ENCODE measurements around the gene KCNN3. TPM values are rescaled to one million over a fixed set of nuclear protein-coding genes. Genes with fewer than 3 reads are reported as not detected.

KCNN3 gene
- total RNA-seq, 1 donor from 2014 or later, result 0.04 TPM

- no peak for TF ChIP-seq CTCF (IDR thresholded peaks at IDR 0.05; ENCODE audit: insufficient read depth, low read length, poor library complexity, severe bottlenecking)
- Histone ChIP-seq H3K36me3 (ENCODE audit: control insufficient read depth, insufficient read depth, low read length) (no peaks in the 10 kb centered on the region), H3K4me3 (ENCODE audit: low read depth, low read length) (no peak overlapping the region), H3K27me3 (ENCODE audit: control insufficient read depth, insufficient read depth, low read length) (peaks cover 12% of the 10 kb centered on the region)
- no peak for DNase-seq (ENCODE audit: low read depth)
These were observed 26.7 kb upstream of the KCNN3 start for GRCh38 chr1:154896771-154897286.

GRCh38 chr1:154895798-154896197, 25.7 kb upstream of the KCNN3 start:
- H3K4me3 ChIP-seq (ENCODE audit: low read depth, low read length), result no peak overlapping the region
- peaks cover 12% of the 10 kb centered on the region for H3K27me3 ChIP-seq (ENCODE audit: control insufficient read depth, insufficient read depth, low read length)
- TF ChIP-seq CTCF (IDR thresholded peaks at IDR 0.05; ENCODE audit: insufficient read depth, low read length, poor library complexity, severe bottlenecking), result no peak
- no peaks in the 10 kb centered on the region for H3K36me3 ChIP-seq (ENCODE audit: control insufficient read depth, insufficient read depth, low read length)
- DNase-seq (ENCODE audit: low read depth), result no peak

GRCh38 chr1:154891452-154891851, 21.4 kb upstream of the KCNN3 start:
- DNase-seq (ENCODE audit: low read depth), result no peak
- Histone ChIP-seq H3K36me3 (ENCODE audit: control insufficient read depth, insufficient read depth, low read length) (no peaks in the 10 kb centered on the region), H3K4me3 (ENCODE audit: low read depth, low read length) (no peak overlapping the region), H3K27me3 (ENCODE audit: control insufficient read depth, insufficient read depth, low read length) (no peaks in the 10 kb centered on the region)
- TF ChIP-seq CTCF (IDR thresholded peaks at IDR 0.05; ENCODE audit: insufficient read depth, low read length, poor library complexity, severe bottlenecking), result no peak

- no peak for TF ChIP-seq CTCF (IDR thresholded peaks at IDR 0.05; ENCODE audit: insufficient read depth, low read length, poor library complexity, severe bottlenecking)
- peaks cover 2% of the 10 kb centered on the region for H3K27me3 ChIP-seq (ENCODE audit: control insufficient read depth, insufficient read depth, low read length)
- H3K4me3 ChIP-seq (ENCODE audit: low read depth, low read length), result no peak overlapping the region
- no peaks in the 10 kb centered on the region for H3K36me3 ChIP-seq (ENCODE audit: control insufficient read depth, insufficient read depth, low read length)
- DNase-seq (ENCODE audit: low read depth), result no peak
These were observed 18.7 kb upstream of the KCNN3 start for GRCh38 chr1:154888757-154889156.

- no peak overlapping the region for H3K4me3 ChIP-seq (ENCODE audit: low read depth, low read length)
- no peaks in the 10 kb centered on the region for H3K36me3 ChIP-seq (ENCODE audit: control insufficient read depth, insufficient read depth, low read length)
- no peak for DNase-seq (ENCODE audit: low read depth)
- H3K27me3 ChIP-seq (ENCODE audit: control insufficient read depth, insufficient read depth, low read length), result peaks cover 2% of the 10 kb centered on the region
- no peak for TF ChIP-seq CTCF (IDR thresholded peaks at IDR 0.05; ENCODE audit: insufficient read depth, low read length, poor library complexity, severe bottlenecking)
These were observed 16.4 kb upstream of the KCNN3 start for GRCh38 chr1:154886281-154887015.

Data from kidney epithelial cell (primary cell).